ENCODE measurements around the gene TNFRSF21.
A peak's percentile ranks its signal among the peaks of the same experiment; 100 is the strongest.
"Not testable (repeated sequence)": the region's sequence is repeated elsewhere in the genome, so short reads cannot be mapped to it uniquely, and the experiment has no call there.

Gene TNFRSF21

GRCh38 chr6:47309291-47310130 is at the start of gene TNFRSF21:
Gene TNFRSF21 (minus strand): TSS chr6:47309905. CDS start chr6:47309511, 394 bp downstream.
- DNase-seq (ENCODE audit: low read depth), result peak; percentile 83

GRCh38 chr6:47358440-47359225 is 48.9 kb upstream of the TNFRSF21 start:
- DNase-seq (ENCODE audit: low read depth), result no peak

- DNase-seq (ENCODE audit: low read depth), result no peak
These were observed 48.1 kb upstream of the TNFRSF21 start for GRCh38 chr6:47357827-47358226.

GRCh38 chr6:47355496-47355895 is 45.8 kb upstream of the TNFRSF21 start:
- DNase-seq (ENCODE audit: low read depth), result no peak

GRCh38 chr6:47353871-47354270 is 44.2 kb upstream of the TNFRSF21 start:
- no peak for DNase-seq (ENCODE audit: low read depth)

GRCh38 chr6:47352966-47353365 is 43.3 kb upstream of the TNFRSF21 start:
- no peak for DNase-seq (ENCODE audit: low read depth)

GRCh38 chr6:47352194-47352920 is 42.7 kb upstream of the TNFRSF21 start:
- DNase-seq (ENCODE audit: low read depth), result no peak

- no peak for DNase-seq (ENCODE audit: low read depth)
These were observed 41.9 kb upstream of the TNFRSF21 start for GRCh38 chr6:47351621-47352020.

- DNase-seq (ENCODE audit: low read depth), result no peak
These were observed 40.2 kb upstream of the TNFRSF21 start for GRCh38 chr6:47349931-47350330.

GRCh38 chr6:47348316-47348863 is 38.7 kb upstream of the TNFRSF21 start:
- DNase-seq (ENCODE audit: low read depth), result no peak

- DNase-seq (ENCODE audit: low read depth), result no peak
These were observed 36.1 kb upstream of the TNFRSF21 start for GRCh38 chr6:47345761-47346160.

GRCh38 chr6:47344022-47344421 is 34.3 kb upstream of the TNFRSF21 start:
- no peak for DNase-seq (ENCODE audit: low read depth)

GRCh38 chr6:47343600-47343999 is 33.9 kb upstream of the TNFRSF21 start:
- no peak for DNase-seq (ENCODE audit: low read depth)

- no peak for DNase-seq (ENCODE audit: low read depth)
These were observed 33.1 kb upstream of the TNFRSF21 start for GRCh38 chr6:47342824-47343223.

- DNase-seq (ENCODE audit: low read depth), result no peak
These were observed 27.8 kb upstream of the TNFRSF21 start for GRCh38 chr6:47337519-47337918.

- DNase-seq (ENCODE audit: low read depth), result no peak
These were observed 26.6 kb upstream of the TNFRSF21 start for GRCh38 chr6:47336334-47336733.

- DNase-seq (ENCODE audit: low read depth), result no peak
These were observed 25.8 kb upstream of the TNFRSF21 start for GRCh38 chr6:47335466-47335865.

- no peak for DNase-seq (ENCODE audit: low read depth)
These were observed 24.6 kb upstream of the TNFRSF21 start for GRCh38 chr6:47334334-47334733.

- DNase-seq (ENCODE audit: low read depth), result not testable (repeated sequence)
These were observed 18.9 kb upstream of the TNFRSF21 start for GRCh38 chr6:47328606-47329005.

- not testable (repeated sequence) for DNase-seq (ENCODE audit: low read depth)
These were observed 18.4 kb upstream of the TNFRSF21 start for GRCh38 chr6:47328139-47328538.

GRCh38 chr6:47323887-47324286 is 14.2 kb upstream of the TNFRSF21 start:
- DNase-seq (ENCODE audit: low read depth), result no peak

GRCh38 chr6:47323321-47323720 is 13.6 kb upstream of the TNFRSF21 start:
- DNase-seq (ENCODE audit: low read depth), result no peak
